ENCODE measurements around the gene KRTAP24-1. TPM values are rescaled to one million over a fixed set of nuclear protein-coding genes. Genes with fewer than 3 reads are reported as not detected.

Gene KRTAP24-1
- total RNA-seq, 1 experiment from 2014 or later, result not detected

DNA sequence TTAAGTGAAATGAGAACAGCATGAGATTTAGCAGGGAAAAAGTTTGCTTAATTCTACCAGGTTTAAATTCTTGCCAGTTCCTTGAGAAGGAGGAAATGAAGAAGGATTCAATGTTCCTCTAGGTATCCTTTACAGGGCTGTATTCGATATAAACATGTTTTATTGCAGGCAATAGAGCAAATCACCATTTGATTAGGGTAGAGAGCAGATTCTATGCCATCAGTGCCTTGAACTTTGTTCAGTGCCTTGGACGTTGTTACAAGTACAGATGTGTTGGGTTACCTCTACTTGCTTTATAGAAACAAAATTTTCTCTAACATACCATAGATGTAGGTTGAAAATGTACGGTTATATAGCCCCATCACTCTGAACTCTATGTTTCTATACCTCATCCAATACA lies 48.7 kb downstream of the KRTAP24-1 start:
- DNase-seq (ENCODE audit: low spot score), result no peak

- DNase-seq (ENCODE audit: low spot score), result no peak
These were observed 49.3 kb downstream of the KRTAP24-1 start for GRCh38 chr21:30233228-30234020.

DNA sequence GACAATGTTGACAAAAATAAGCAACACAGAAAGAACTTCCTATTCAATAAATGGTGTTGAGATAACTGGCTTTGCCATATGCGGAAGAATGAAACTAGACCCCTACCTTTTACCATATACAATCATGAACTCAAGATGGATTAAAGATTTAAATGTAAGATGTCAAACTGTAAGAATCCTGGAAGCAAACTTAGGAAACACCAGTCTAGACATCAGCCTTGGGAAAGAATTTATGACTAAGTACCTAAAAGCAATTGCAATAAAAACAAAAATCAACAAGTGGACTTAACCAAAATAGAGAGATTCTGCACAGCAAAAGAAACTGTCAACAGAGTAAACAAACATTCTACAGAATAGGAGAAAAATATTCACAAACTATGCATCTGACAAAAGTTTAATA lies 50.7 kb downstream of the KRTAP24-1 start:
- DNase-seq (ENCODE audit: low spot score), result no peak

Other genes starting within 250 kb of the KRTAP24-1 start
- gene CLDN17, start 116.1 kb downstream of the KRTAP24-1 start, total RNA-seq (2014; rRNA removed; shearing (Covaris generic)), result not detected in 2 replicates
- not detected in 2 replicates for gene CLDN8, start 66.9 kb downstream of the KRTAP24-1 start, total RNA-seq (2014; rRNA removed; shearing (Covaris generic))
- not detected in 2 replicates for gene KRTAP25-1, start 6.6 kb upstream of the KRTAP24-1 start, total RNA-seq (2014; rRNA removed; shearing (Covaris generic))
- gene KRTAP26-1, start 37.4 kb upstream of the KRTAP24-1 start, total RNA-seq (2014; rRNA removed; shearing (Covaris generic)), result not detected in 2 replicates
- not detected in 2 replicates for gene KRTAP27-1, start 54.7 kb upstream of the KRTAP24-1 start, total RNA-seq (2014; rRNA removed; shearing (Covaris generic))
- gene KRTAP23-1, start 65.7 kb upstream of the KRTAP24-1 start, total RNA-seq (2014; rRNA removed; shearing (Covaris generic)), result not detected in 2 replicates
- gene KRTAP13-2, start 89.3 kb upstream of the KRTAP24-1 start, total RNA-seq (2014; rRNA removed; shearing (Covaris generic)), result not detected in 2 replicates
- not detected in 2 replicates for gene KRTAP13-1, start 113.1 kb upstream of the KRTAP24-1 start, total RNA-seq (2014; rRNA removed; shearing (Covaris generic))
- gene KRTAP13-3, start 143.0 kb upstream of the KRTAP24-1 start, total RNA-seq (2014; rRNA removed; shearing (Covaris generic)), result not detected in 2 replicates
- gene KRTAP13-4, start 147.3 kb upstream of the KRTAP24-1 start, total RNA-seq (2014; rRNA removed; shearing (Covaris generic)), result not detected in 2 replicates
- not detected in 2 replicates for gene KRTAP15-1, start 157.3 kb upstream of the KRTAP24-1 start, total RNA-seq (2014; rRNA removed; shearing (Covaris generic))
- not detected in 2 replicates for gene KRTAP19-1, start 197.4 kb upstream of the KRTAP24-1 start, total RNA-seq (2014; rRNA removed; shearing (Covaris generic))
- gene KRTAP19-2, start 204.5 kb upstream of the KRTAP24-1 start, total RNA-seq (2014; rRNA removed; shearing (Covaris generic)), result not detected in 2 replicates
- not detected in 2 replicates for gene KRTAP19-3, start 209.1 kb upstream of the KRTAP24-1 start, total RNA-seq (2014; rRNA removed; shearing (Covaris generic))
- gene KRTAP19-4, start 214.2 kb upstream of the KRTAP24-1 start, total RNA-seq (2014; rRNA removed; shearing (Covaris generic)), result not detected in 2 replicates
- gene KRTAP19-5, start 219.2 kb upstream of the KRTAP24-1 start, total RNA-seq (2014; rRNA removed; shearing (Covaris generic)), result not detected in 2 replicates